Measurements from ENCODE around the gene SCUBE2. TPM values are rescaled to one million over a fixed set of nuclear protein-coding genes. Genes with fewer than 3 reads are reported as not detected.

The SCUBE2 gene
- total and polyA plus RNA-seq, 12 donors: 0.22 to 4.1 (median 1.5) TPM

GRCh38 chr11:9081153-9081552 lies 10.2 kb downstream of the SCUBE2 start:
- no peak for TF ChIP-seq CTCF (IDR thresholded peaks at IDR 0.05)
- Histone ChIP-seq H3K4me3 (no peak overlapping the region), H3K36me3 (no peaks in the 10 kb centered on the region), H3K27ac (no peak overlapping the region), H3K9me3 (no peaks in the 10 kb centered on the region), H3K27me3 (no peaks in the 10 kb centered on the region), H3K4me1 (peaks cover 0 to 6% (median 0%) of the 10 kb centered on the region in 9 donors)
- DNase-seq: no peak
- intact Hi-C loops (cut with DNase I): no loop called here
- no peak for ATAC-seq
- WGBS, 2 donors: 81 to 89% methylated on average over 1 of the region's 1 CpG

GRCh38 chr11:9078113-9079086 lies 13.0 kb downstream of the SCUBE2 start:
- intact Hi-C loops (cut with DNase I): no loop called here

GRCh38 chr11:9077164-9077563 lies 14.2 kb downstream of the SCUBE2 start:
- H3K27me3 ChIP-seq: no peaks in the 10 kb centered on the region
- no peak overlapping the region for H3K27ac ChIP-seq
- H3K9me3 ChIP-seq: no peaks in the 10 kb centered on the region
- no peak overlapping the region for H3K4me3 ChIP-seq
- ATAC-seq (peak in 3 of 8 donors; percentile 35 to 63 (median 63)), DNase-seq (no peak)
- intact Hi-C loops (cut with DNase I): no loop called here
- no peak for TF ChIP-seq CTCF (IDR thresholded peaks at IDR 0.05)
- WGBS, 2 donors: 48 to 64% methylated on average over 2 of the region's 2 CpGs
- H3K4me1 ChIP-seq: peaks cover 0 to 6% (median 0%) of the 10 kb centered on the region in 9 donors
- no peaks in the 10 kb centered on the region for H3K36me3 ChIP-seq

More at GRCh38 chr11:9078113-9079086, 13.0 kb downstream of the SCUBE2 start:
- 79 to 87% methylated on average over 5 of the region's 5 CpGs for WGBS, 2 donors
- peaks cover 0 to 6% (median 0%) of the 10 kb centered on the region in 9 donors for H3K4me1 ChIP-seq
- H3K27ac ChIP-seq: no peak overlapping the region
- no peak for TF ChIP-seq CTCF (IDR thresholded peaks at IDR 0.05)
- H3K36me3 ChIP-seq: no peaks in the 10 kb centered on the region
- H3K9me3 ChIP-seq: no peaks in the 10 kb centered on the region
- DNase-seq: no peak
- no peaks in the 10 kb centered on the region for H3K27me3 ChIP-seq
- H3K4me3 ChIP-seq: no peak overlapping the region
- ATAC-seq: no peak

- Histone ChIP-seq H3K4me1 (peaks cover 0 to 6% (median 0%) of the 10 kb centered on the region in 9 donors), H3K9me3 (no peaks in the 10 kb centered on the region), H3K27ac (no peak overlapping the region), H3K4me3 (no peak overlapping the region), H3K36me3 (no peaks in the 10 kb centered on the region), H3K27me3 (no peaks in the 10 kb centered on the region)
- DNase-seq: no peak
- ATAC-seq: no peak
- WGBS, 2 donors: 64 to 73% methylated on average over 3 of the region's 3 CpGs
- TF ChIP-seq CTCF (IDR thresholded peaks at IDR 0.05): no peak
- intact Hi-C loops (cut with DNase I): no loop called here
Observed at GRCh38 chr11:9076661-9077060, 14.7 kb downstream of the SCUBE2 start.

Measured in heart right ventricle (tissue), 16 donors.